GM12891 (cell line): ENCODE data around the gene LILRB2.
A peak's percentile ranks its signal among the peaks of the same experiment; 100 is the strongest.

Experiments used
- DNase-seq: peaks from one replicate; pipeline ENCODE4 v3.0.0; 2011; ENCODE audit warnings: low spot score; ENCODE audit not compliant: insufficient read length
- FAIRE-seq: peaks from 2 replicates; lab custom pipeline; 2011; peaks lifted over from hg19 to GRCh38; lab: Jason Lieb, UNC
- PAX5 ChIP-seq: IDR thresholded peaks from 2 replicates; pipeline ENCODE4 v1.6.1; 2011; ENCODE audit warnings: low read length, moderate library complexity, mild to moderate bottlenecking; ENCODE audit not compliant: insufficient read depth, severe bottlenecking
- POLR2A ChIP-seq: IDR thresholded peaks from 2 replicates; pipeline ENCODE4 v1.6.1; 2011; ENCODE audit warnings: low read depth, low read length, control low read depth
- POLR2AphosphoS5 ChIP-seq: IDR thresholded peaks from 2 replicates; pipeline ENCODE4 v1.6.1; 2011; ENCODE audit warnings: low read depth, low read length, control low read depth
- POU2F2 ChIP-seq: IDR thresholded peaks from 2 replicates; pipeline ENCODE4 v1.6.1; 2011; ENCODE audit warnings: low read depth, mild to moderate bottlenecking, control low read depth, low read length, moderate library complexity
- SPI1 ChIP-seq: IDR thresholded peaks from 2 replicates; pipeline ENCODE4 v1.6.1; 2011; ENCODE audit warnings: low read depth, low read length, control low read depth
- TAF1 ChIP-seq: IDR thresholded peaks from 2 replicates; pipeline ENCODE4 v1.6.1; 2011; ENCODE audit warnings: low read depth, low read length, control low read depth

The LILRB2 gene

GRCh38 chr19:54317108-54317964 lies 36.4 kb upstream of the LILRB2 start:
- no peak for FAIRE-seq
- DNase-seq: no peak
- no peak for TF ChIP-seq POU2F2
- no peak for TF ChIP-seq POLR2A
- TF ChIP-seq POLR2AphosphoS5: no peak
- TF ChIP-seq TAF1: no peak
- TF ChIP-seq PAX5: no peak
- no peak for TF ChIP-seq SPI1

GRCh38 chr19:54316746-54317107 lies 35.8 kb upstream of the LILRB2 start:
- DNase-seq (no peak), FAIRE-seq (no peak)
- TF ChIP-seq TAF1 (no peak), SPI1 (no peak), POLR2AphosphoS5 (no peak), POU2F2 (no peak), PAX5 (no peak), POLR2A (no peak)

- TF ChIP-seq SPI1: no peak
- TF ChIP-seq POU2F2: no peak
- TF ChIP-seq POLR2AphosphoS5: no peak
- TF ChIP-seq POLR2A: no peak
- TF ChIP-seq PAX5: no peak
- no peak for TF ChIP-seq TAF1
- FAIRE-seq (no peak), DNase-seq (no peak)
Observed at GRCh38 chr19:54315956-54316355, 35.0 kb upstream of the LILRB2 start.

GRCh38 chr19:54312436-54313377 lies 31.8 kb upstream of the LILRB2 start, which contains the start of gene LILRA5:
TSS of gene LILRA5 (minus strand) at chr19:54313166. CDS start at chr19:54313019, 147 bp downstream.
- TF ChIP-seq SPI1 (peak; percentile 83), PAX5 (no peak)
- FAIRE-seq (no peak), DNase-seq (no peak)

GRCh38 chr19:54312011-54312410 lies 31.1 kb upstream of the LILRB2 start:
- TF ChIP-seq TAF1: no peak
- DNase-seq (no peak), FAIRE-seq (no peak)

- DNase-seq: no peak
- TF ChIP-seq POLR2AphosphoS5 (no peak), SPI1 (no peak), TAF1 (no peak), POU2F2 (no peak), POLR2A (no peak), PAX5 (no peak)
Observed at GRCh38 chr19:54311486-54311885, 30.6 kb upstream of the LILRB2 start.

GRCh38 chr19:54310543-54310942 lies 29.6 kb upstream of the LILRB2 start:
- DNase-seq (no peak), FAIRE-seq (no peak)
- no peak for TF ChIP-seq POLR2AphosphoS5
- no peak for TF ChIP-seq TAF1
- TF ChIP-seq PAX5: no peak
- TF ChIP-seq POU2F2: no peak
- TF ChIP-seq SPI1: no peak
- TF ChIP-seq POLR2A: no peak

More at GRCh38 chr19:54311486-54311885, 30.6 kb upstream of the LILRB2 start:
- FAIRE-seq: no peak

GRCh38 chr19:54309811-54310210 lies 28.9 kb upstream of the LILRB2 start:
- TF ChIP-seq POLR2A: no peak
- no peak for TF ChIP-seq SPI1
- no peak for TF ChIP-seq PAX5
- no peak for TF ChIP-seq POLR2AphosphoS5
- TF ChIP-seq TAF1: no peak
- no peak for TF ChIP-seq POU2F2
- DNase-seq (no peak), FAIRE-seq (no peak)

- FAIRE-seq (no peak), DNase-seq (no peak)
- TF ChIP-seq TAF1: no peak
- no peak for TF ChIP-seq PAX5
- TF ChIP-seq POLR2AphosphoS5: no peak
- TF ChIP-seq POLR2A: no peak
- no peak for TF ChIP-seq POU2F2
- TF ChIP-seq SPI1: no peak
Observed at GRCh38 chr19:54307389-54308020, 26.6 kb upstream of the LILRB2 start.

- TF ChIP-seq POLR2A: no peak
- TF ChIP-seq PAX5: no peak
- TF ChIP-seq TAF1: no peak
- no peak for DNase-seq
- FAIRE-seq: no peak
Observed at GRCh38 chr19:54305141-54305540, 24.2 kb upstream of the LILRB2 start.
